Neutrophil (primary cell): ENCODE measurements around the gene PSRC1.

ENCODE experiments used
- H3K27ac ChIP-seq: fragments of 200-600 bp; sonication (generic); 2 replicates; pipeline ENCODE4 v1.5.1; 2016; ENCODE audit warnings: mild to moderate bottlenecking, moderate library complexity
- H3K27me3 ChIP-seq: fragments of 200-600 bp; sonication (generic); 2 replicates; pipeline ENCODE4 v1.6.0; 2016; ENCODE audit warnings: mild to moderate bottlenecking
- H3K36me3 ChIP-seq: fragments of 200-600 bp; sonication (generic); 2 replicates; pipeline ENCODE4 v1.5.1; 2017
- H3K4me1 ChIP-seq, 2 experiments: fragments of 200-600 bp in 1 of 2; sonication (generic) in 1 of 2; 1 replicate in 1 of 2; 2 replicates in 1 of 2; pipeline versions ENCODE4 v1.5.1 to v1.6.1; 2013 to 2016; ENCODE audit warnings: low read depth in 1 of 2, low read length in 1 of 2, mild to moderate bottlenecking in 1 of 2, moderate library complexity in 1 of 2; ENCODE audit not compliant: control insufficient read depth in 1 of 2, insufficient read depth in 1 of 2
- H3K4me3 ChIP-seq, 2 experiments: fragments of 200-600 bp in 1 of 2; sonication (generic) in 1 of 2; 1 replicate in 1 of 2; 2 replicates in 1 of 2; pipeline ENCODE4 v1.5.1; 2013 to 2016; ENCODE audit warnings: low read depth in 1 of 2, low read length in 1 of 2, mild to moderate bottlenecking in 1 of 2, moderate library complexity in 1 of 2
- H3K9me3 ChIP-seq: fragments of 200-600 bp; sonication (generic); 2 replicates; pipeline ENCODE4 v1.5.1; 2016
- TF ChIP-seq, protein P1 (sequence below): fragments of 200-600 bp; sonication (generic); IDR thresholded peaks from 2 replicates; pipeline ENCODE4 v1.5.1; 2016; ENCODE audit warnings: antibody characterized with exemption

PSRC1 gene

GRCh38 chr1:109272831-109273547, 10.0 kb downstream of the PSRC1 start:
- Histone ChIP-seq H3K27me3 (peaks cover 16% of the 10 kb centered on the region), H3K9me3 (no peaks in the 10 kb centered on the region), H3K4me1 (peaks cover 0 to 8% of the 10 kb centered on the region in 2 experiments), H3K4me3 (no peak overlapping the region), H3K27ac (no peak overlapping the region), H3K36me3 (no peaks in the 10 kb centered on the region)
- TF ChIP-seq, protein P1, sequence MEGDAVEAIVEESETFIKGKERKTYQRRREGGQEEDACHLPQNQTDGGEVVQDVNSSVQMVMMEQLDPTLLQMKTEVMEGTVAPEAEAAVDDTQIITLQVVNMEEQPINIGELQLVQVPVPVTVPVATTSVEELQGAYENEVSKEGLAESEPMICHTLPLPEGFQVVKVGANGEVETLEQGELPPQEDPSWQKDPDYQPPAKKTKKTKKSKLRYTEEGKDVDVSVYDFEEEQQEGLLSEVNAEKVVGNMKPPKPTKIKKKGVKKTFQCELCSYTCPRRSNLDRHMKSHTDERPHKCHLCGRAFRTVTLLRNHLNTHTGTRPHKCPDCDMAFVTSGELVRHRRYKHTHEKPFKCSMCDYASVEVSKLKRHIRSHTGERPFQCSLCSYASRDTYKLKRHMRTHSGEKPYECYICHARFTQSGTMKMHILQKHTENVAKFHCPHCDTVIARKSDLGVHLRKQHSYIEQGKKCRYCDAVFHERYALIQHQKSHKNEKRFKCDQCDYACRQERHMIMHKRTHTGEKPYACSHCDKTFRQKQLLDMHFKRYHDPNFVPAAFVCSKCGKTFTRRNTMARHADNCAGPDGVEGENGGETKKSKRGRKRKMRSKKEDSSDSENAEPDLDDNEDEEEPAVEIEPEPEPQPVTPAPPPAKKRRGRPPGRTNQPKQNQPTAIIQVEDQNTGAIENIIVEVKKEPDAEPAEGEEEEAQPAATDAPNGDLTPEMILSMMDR: no peak

DNA sequence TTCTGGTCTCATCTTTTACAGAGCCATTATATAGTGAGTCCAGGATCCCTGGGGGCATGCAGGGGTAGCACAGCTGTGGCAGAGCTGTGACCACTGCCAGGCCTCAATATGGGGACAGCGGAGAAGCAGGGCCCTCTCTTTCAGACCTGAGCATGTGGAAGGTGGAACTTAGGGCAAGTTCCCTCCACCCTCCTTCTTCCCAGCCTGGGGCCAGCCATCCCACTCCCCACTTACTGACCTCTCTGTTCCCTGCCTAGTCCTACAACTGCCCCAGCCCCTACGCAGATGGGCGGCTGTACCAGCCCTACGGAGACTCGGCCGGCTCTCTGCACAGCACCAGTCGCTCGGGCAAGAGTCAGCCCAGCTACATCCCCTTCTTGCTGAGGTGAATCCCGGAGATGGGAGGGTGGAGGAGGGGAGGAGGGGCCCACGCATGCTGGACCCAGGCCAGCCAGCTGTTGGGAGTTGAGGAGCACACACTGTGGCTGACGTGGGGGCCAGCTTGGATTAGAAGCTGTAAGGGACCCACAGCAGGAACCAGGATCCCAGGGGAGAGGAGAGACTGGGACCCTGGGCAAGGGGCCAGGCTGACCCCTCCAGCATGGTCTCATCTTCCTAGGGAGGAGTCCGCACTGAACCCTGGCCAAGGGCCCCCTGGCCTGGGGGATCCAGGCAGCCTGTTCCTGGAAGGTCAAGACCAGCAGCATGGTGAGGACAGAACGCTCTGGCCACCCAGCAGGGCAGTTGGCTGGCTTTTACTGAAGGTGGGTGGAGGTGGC, 10.7 kb downstream of the PSRC1 start:
- Histone ChIP-seq H3K9me3 (no peaks in the 10 kb centered on the region), H3K36me3 (no peaks in the 10 kb centered on the region), H3K27me3 (peaks cover 16% of the 10 kb centered on the region), H3K4me1 (peaks cover 0 to 1% of the 10 kb centered on the region in 2 experiments), H3K27ac (no peak overlapping the region), H3K4me3 (no peak overlapping the region)
- TF ChIP-seq, protein P1: no peak

GRCh38 chr1:109271458-109271857, 11.5 kb downstream of the PSRC1 start:
- H3K27ac ChIP-seq: no peak overlapping the region
- H3K9me3 ChIP-seq: no peaks in the 10 kb centered on the region
- TF ChIP-seq, protein P1: no peak
- H3K36me3 ChIP-seq: no peaks in the 10 kb centered on the region
- no peak overlapping the region for H3K4me3 ChIP-seq
- no peaks in the 10 kb centered on the region for H3K4me1 ChIP-seq
- peaks cover 16% of the 10 kb centered on the region for H3K27me3 ChIP-seq

- TF ChIP-seq, protein P1: no peak
- H3K4me3 ChIP-seq: no peak overlapping the region
- H3K4me1 ChIP-seq: no peaks in the 10 kb centered on the region
- H3K27ac ChIP-seq: no peak overlapping the region
- no peaks in the 10 kb centered on the region for H3K9me3 ChIP-seq
- no peaks in the 10 kb centered on the region for H3K36me3 ChIP-seq
- H3K27me3 ChIP-seq: peaks cover 16% of the 10 kb centered on the region
Measured at GRCh38 chr1:109270623-109271317, 12.2 kb downstream of the PSRC1 start.

- peaks cover 16% of the 10 kb centered on the region for H3K27me3 ChIP-seq
- H3K4me3 ChIP-seq: no peak overlapping the region
- H3K27ac ChIP-seq: no peak overlapping the region
- TF ChIP-seq, protein P1: no peak
- H3K9me3 ChIP-seq: no peaks in the 10 kb centered on the region
- H3K4me1 ChIP-seq: no peaks in the 10 kb centered on the region
- no peaks in the 10 kb centered on the region for H3K36me3 ChIP-seq
Measured at GRCh38 chr1:109269981-109270622, 12.8 kb downstream of the PSRC1 start.
